ENCODE measurements around the gene DIP2B.

Gene DIP2B

DNA sequence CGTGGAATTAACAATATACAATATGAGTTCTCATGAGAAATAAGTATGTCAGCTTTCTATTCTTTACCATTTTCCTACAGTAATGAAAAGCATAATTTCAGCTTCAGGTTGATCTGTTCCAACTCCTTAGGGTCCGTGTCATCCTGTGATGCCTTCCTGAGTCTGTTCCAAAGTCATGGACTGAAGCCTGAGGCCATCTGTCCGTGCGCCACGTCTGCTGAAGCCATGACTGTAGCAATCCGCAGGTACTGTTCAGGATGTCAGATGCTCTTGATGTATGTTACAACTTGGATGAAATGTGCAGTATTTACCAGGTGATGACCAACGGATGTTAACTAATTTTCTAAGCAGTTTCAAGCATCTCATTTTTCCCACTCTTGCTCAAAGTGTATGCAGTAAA lies 192.1 kb downstream of the DIP2B start:
- H3K27ac ChIP-seq (ENCODE audit: low read depth, low read length) = no peak overlapping the region
- H3K4me3 ChIP-seq (ENCODE audit: low read depth in 1 of 2, low read length in 2 of 2) = no peak overlapping the region
- H3K27me3 ChIP-seq (ENCODE audit: control insufficient read depth in 1 of 2, insufficient read depth in 2 of 2, low read length in 2 of 2) = no peaks in the 10 kb centered on the region
- no peaks in the 10 kb centered on the region for H3K9me3 ChIP-seq (ENCODE audit: low read length)
- peaks cover 57% of the 10 kb centered on the region for H3K36me3 ChIP-seq (ENCODE audit: insufficient read depth, low read length)
- H3K4me1 ChIP-seq (ENCODE audit: insufficient read depth, low read length) = no peaks in the 10 kb centered on the region
- H3K9ac ChIP-seq (ENCODE audit: low read length) = no peak overlapping the region

DNA sequence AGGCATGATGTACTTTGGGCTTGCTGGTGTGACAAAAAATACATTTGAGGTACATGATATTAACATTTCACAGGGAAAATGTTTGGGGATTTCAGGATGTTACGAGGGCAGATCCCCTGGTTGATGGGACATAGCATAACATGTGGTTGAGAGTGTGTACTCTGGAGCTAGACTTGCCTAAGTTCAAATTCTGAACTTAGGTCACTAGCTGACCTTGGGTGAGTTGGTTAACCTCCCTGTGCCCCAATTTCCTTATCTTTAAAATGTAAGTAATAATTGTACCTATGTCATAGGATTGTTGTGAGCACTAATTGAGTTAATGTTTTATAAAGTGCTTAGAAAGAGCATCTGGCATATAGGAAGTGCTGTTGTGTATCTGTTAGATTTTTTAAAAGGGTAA lies 194.4 kb downstream of the DIP2B start:
- Histone ChIP-seq H3K9me3 (ENCODE audit: low read length) (no peaks in the 10 kb centered on the region), H3K27ac (ENCODE audit: low read depth, low read length) (no peak overlapping the region), H3K4me3 (ENCODE audit: low read depth in 1 of 2, low read length in 2 of 2) (no peak overlapping the region), H3K36me3 (ENCODE audit: insufficient read depth, low read length) (peaks cover 54% of the 10 kb centered on the region), H3K9ac (ENCODE audit: low read length) (no peak overlapping the region), H3K4me1 (ENCODE audit: insufficient read depth, low read length) (no peaks in the 10 kb centered on the region), H3K27me3 (ENCODE audit: control insufficient read depth in 1 of 2, insufficient read depth in 2 of 2, low read length in 2 of 2) (no peaks in the 10 kb centered on the region)

DNA sequence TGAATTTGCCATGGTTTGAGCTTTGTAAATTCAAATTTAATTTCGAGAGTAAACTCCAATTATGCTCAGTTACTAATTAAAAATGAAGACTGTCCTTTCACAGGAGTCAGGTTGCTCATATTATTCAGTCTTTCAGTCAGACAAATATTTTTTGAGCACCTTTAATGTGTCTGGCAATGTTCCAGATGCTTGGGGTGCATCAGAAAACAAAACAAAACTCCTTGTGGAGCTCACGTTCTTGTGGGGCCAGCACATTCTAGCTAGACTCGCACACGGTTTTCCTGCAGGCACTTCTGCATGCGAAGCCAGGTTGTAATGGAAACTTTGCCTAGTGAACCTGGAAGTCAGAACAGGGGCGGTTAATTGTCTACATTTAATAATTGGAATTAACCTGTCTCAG lies 195.2 kb downstream of the DIP2B start:
- Histone ChIP-seq H3K9ac (ENCODE audit: low read length) (no peak overlapping the region), H3K4me3 (ENCODE audit: low read depth in 1 of 2, low read length in 2 of 2) (no peak overlapping the region), H3K9me3 (ENCODE audit: low read length) (no peaks in the 10 kb centered on the region), H3K4me1 (ENCODE audit: insufficient read depth, low read length) (no peaks in the 10 kb centered on the region), H3K36me3 (ENCODE audit: insufficient read depth, low read length) (peaks cover 60% of the 10 kb centered on the region), H3K27ac (ENCODE audit: low read depth, low read length) (no peak overlapping the region), H3K27me3 (ENCODE audit: control insufficient read depth in 1 of 2, insufficient read depth in 2 of 2, low read length in 2 of 2) (no peaks in the 10 kb centered on the region)

DNA sequence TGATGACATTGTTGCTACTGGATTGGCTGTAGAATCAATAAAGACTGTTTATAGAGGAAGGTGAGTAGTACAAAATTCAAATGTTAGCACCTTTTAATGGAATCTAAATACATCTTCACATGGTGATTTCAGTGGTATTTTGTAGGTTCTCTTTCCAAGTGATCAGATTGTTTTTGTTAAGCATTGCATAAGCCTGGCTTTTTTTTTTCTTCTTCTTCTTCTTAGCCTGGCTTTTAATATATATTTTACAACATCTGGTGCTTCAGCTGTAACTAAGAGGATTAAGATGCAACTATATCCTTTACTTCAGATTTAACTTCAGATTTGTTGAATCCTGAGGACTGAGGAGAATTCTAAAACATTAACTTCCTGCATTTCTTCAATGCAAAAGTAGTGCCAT lies 201.8 kb downstream of the DIP2B start:
- H3K27ac ChIP-seq (ENCODE audit: low read depth, low read length) = no peak overlapping the region
- no peaks in the 10 kb centered on the region for H3K9me3 ChIP-seq (ENCODE audit: low read length)
- H3K36me3 ChIP-seq (ENCODE audit: insufficient read depth, low read length) = peaks cover 42% of the 10 kb centered on the region
- H3K9ac ChIP-seq (ENCODE audit: low read length) = no peak overlapping the region
- H3K4me1 ChIP-seq (ENCODE audit: insufficient read depth, low read length) = no peaks in the 10 kb centered on the region
- H3K27me3 ChIP-seq (ENCODE audit: control insufficient read depth in 1 of 2, insufficient read depth in 2 of 2, low read length in 2 of 2) = no peaks in the 10 kb centered on the region
- no peak overlapping the region for H3K4me3 ChIP-seq (ENCODE audit: low read depth in 1 of 2, low read length in 2 of 2)

DNA sequence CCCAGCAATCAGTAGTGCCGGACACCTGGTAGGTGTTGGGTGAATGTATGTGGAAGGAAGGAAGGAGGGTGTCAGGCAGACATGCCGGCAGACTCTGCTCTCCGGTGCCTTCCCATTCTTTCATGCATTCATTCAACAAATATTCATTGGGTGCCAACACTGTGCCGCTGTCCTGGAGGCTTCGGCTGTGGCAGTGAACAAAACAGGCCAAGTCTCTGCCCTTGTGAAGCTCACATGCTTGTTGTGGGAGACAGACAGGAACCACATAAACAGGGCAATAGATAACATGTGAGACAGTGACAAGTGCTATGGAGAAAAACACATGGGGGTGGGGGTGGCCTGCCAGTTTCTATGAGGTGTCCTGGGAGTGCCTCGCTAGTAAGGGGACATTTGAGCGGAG lies 202.6 kb downstream of the DIP2B start:
- H3K9me3 ChIP-seq (ENCODE audit: low read length) = no peaks in the 10 kb centered on the region
- no peak overlapping the region for H3K9ac ChIP-seq (ENCODE audit: low read length)
- no peaks in the 10 kb centered on the region for H3K27me3 ChIP-seq (ENCODE audit: control insufficient read depth in 1 of 2, insufficient read depth in 2 of 2, low read length in 2 of 2)
- H3K36me3 ChIP-seq (ENCODE audit: insufficient read depth, low read length) = peaks cover 48% of the 10 kb centered on the region
- no peaks in the 10 kb centered on the region for H3K4me1 ChIP-seq (ENCODE audit: insufficient read depth, low read length)
- no peak overlapping the region for H3K27ac ChIP-seq (ENCODE audit: low read depth, low read length)
- no peak overlapping the region for H3K4me3 ChIP-seq (ENCODE audit: low read depth in 1 of 2, low read length in 2 of 2)

DNA sequence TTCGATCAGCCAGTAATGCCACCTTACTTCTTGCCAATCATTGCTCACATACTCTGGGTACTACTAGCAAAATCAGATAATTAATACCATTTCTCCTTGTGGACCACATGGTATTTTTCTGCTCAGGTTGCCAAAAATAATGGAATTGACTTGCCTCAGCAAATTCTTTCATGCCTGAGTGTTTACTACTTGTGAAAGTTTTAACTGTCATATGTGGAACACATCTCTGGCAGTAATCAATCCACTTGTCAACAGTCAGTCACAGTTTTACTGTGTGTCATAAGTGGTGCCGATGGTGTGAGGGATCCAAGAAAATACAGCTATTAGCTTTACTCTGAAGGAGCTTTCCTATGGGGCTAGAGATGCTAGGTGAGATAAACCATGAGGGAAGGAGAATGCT lies 203.8 kb downstream of the DIP2B start:
- Histone ChIP-seq H3K9me3 (ENCODE audit: low read length) (no peaks in the 10 kb centered on the region), H3K4me3 (ENCODE audit: low read depth in 1 of 2, low read length in 2 of 2) (no peak overlapping the region), H3K4me1 (ENCODE audit: insufficient read depth, low read length) (no peaks in the 10 kb centered on the region), H3K36me3 (ENCODE audit: insufficient read depth, low read length) (peaks cover 48% of the 10 kb centered on the region), H3K9ac (ENCODE audit: low read length) (no peak overlapping the region), H3K27me3 (ENCODE audit: control insufficient read depth in 1 of 2, insufficient read depth in 2 of 2, low read length in 2 of 2) (no peaks in the 10 kb centered on the region), H3K27ac (ENCODE audit: low read depth, low read length) (no peak overlapping the region)

DNA sequence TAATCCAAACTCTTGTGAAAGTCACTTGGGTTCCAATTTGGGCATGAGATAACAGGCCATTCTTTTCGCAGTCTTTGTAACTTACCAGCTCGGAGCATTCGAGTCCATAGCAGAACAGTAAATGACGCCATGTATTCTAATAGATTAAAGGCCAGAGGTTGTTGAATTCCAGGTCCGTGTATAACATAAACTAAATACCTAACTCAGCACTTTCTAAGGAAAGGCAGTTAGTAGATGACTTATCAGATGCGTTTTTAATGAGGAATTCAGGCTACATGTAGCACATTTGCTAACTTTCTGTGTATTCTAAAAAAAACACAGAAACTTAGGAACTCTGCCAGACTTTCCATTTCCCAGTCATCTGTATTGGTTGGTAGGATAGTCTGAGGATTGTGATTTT lies 206.3 kb downstream of the DIP2B start:
- Histone ChIP-seq H3K9me3 (ENCODE audit: low read length) (no peaks in the 10 kb centered on the region), H3K4me3 (ENCODE audit: low read depth in 1 of 2, low read length in 2 of 2) (no peak overlapping the region), H3K36me3 (ENCODE audit: insufficient read depth, low read length) (peaks cover 48% of the 10 kb centered on the region), H3K9ac (ENCODE audit: low read length) (no peak overlapping the region), H3K27me3 (ENCODE audit: control insufficient read depth in 1 of 2, insufficient read depth in 2 of 2, low read length in 2 of 2) (no peaks in the 10 kb centered on the region), H3K27ac (ENCODE audit: low read depth, low read length) (no peak overlapping the region), H3K4me1 (ENCODE audit: insufficient read depth, low read length) (no peaks in the 10 kb centered on the region)

DNA sequence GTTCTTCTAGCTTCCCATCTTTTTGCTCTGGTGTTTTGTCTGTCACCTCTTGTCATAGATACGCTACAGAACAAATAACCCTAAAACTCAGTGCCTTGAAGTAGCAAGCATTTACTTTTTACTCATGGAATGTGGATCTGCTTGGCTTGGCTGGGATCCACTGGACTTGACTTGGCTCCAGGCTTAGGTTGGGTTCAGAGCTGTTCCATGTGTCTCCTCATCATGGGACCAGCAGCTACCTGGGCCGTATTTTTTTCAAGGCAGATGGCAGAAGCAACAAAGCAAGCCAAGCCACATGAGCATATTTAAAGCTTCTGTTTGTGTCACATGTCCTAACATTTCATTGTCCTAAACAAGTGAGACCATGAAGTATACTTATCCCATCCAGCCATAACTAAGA lies 210.4 kb downstream of the DIP2B start:
- Histone ChIP-seq H3K4me1 (ENCODE audit: insufficient read depth, low read length) (no peaks in the 10 kb centered on the region), H3K9me3 (ENCODE audit: low read length) (no peaks in the 10 kb centered on the region), H3K9ac (ENCODE audit: low read length) (no peak overlapping the region), H3K4me3 (ENCODE audit: low read depth in 1 of 2, low read length in 2 of 2) (no peak overlapping the region), H3K27me3 (ENCODE audit: control insufficient read depth in 1 of 2, insufficient read depth in 2 of 2, low read length in 2 of 2) (no peaks in the 10 kb centered on the region), H3K27ac (ENCODE audit: low read depth, low read length) (no peak overlapping the region), H3K36me3 (ENCODE audit: insufficient read depth, low read length) (peaks cover 42% of the 10 kb centered on the region)

DNA sequence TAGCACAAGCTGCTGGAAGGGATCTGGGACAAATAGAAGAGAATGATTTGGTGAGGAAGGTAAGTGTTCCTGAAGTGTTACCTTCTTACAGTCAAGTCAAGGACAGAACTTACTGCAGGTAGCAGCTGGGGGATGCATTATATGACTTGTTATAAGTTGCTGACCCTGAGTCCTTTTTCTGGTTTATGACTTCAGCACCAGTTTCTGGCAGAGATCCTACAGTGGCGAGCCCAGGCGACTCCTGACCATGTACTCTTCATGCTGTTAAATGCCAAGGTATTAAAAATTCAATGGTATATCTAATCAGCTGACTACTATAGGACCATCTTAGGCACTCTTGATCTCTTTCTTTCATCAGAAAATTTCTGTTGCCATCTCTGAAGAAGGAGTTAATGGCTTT lies 214.0 kb downstream of the DIP2B start:
- Histone ChIP-seq H3K9ac (ENCODE audit: low read length) (no peak overlapping the region), H3K4me1 (ENCODE audit: insufficient read depth, low read length) (no peaks in the 10 kb centered on the region), H3K9me3 (ENCODE audit: low read length) (no peaks in the 10 kb centered on the region), H3K27ac (ENCODE audit: low read depth, low read length) (no peak overlapping the region), H3K4me3 (ENCODE audit: low read depth in 1 of 2, low read length in 2 of 2) (no peak overlapping the region), H3K36me3 (ENCODE audit: insufficient read depth, low read length) (peaks cover 59% of the 10 kb centered on the region), H3K27me3 (ENCODE audit: control insufficient read depth in 1 of 2, insufficient read depth in 2 of 2, low read length in 2 of 2) (no peaks in the 10 kb centered on the region)

DNA sequence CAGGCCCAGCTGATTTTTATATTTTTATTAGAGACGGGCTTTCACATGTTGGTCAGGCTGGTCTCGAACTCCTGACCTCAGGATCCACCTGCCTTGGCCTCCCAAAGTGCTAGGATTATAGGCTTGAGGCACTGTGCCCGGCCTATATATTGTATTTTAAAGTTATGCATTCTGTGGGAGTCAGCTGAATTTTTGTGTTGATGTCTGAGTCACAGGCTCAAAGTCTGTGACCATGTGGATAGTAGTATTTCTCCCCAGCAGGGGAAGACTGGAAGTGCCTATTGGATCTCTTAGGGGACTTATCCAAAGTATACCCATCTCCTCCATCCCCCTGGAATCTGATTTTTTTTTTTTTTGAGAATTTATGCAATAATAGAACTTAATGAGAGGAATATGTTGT lies 215.3 kb downstream of the DIP2B start:
- H3K27ac ChIP-seq (ENCODE audit: low read depth, low read length) = no peak overlapping the region
- no peaks in the 10 kb centered on the region for H3K9me3 ChIP-seq (ENCODE audit: low read length)
- H3K4me1 ChIP-seq (ENCODE audit: insufficient read depth, low read length) = no peaks in the 10 kb centered on the region
- peaks cover 63% of the 10 kb centered on the region for H3K36me3 ChIP-seq (ENCODE audit: insufficient read depth, low read length)
- no peak overlapping the region for H3K4me3 ChIP-seq (ENCODE audit: low read depth in 1 of 2, low read length in 2 of 2)
- no peak overlapping the region for H3K9ac ChIP-seq (ENCODE audit: low read length)
- no peaks in the 10 kb centered on the region for H3K27me3 ChIP-seq (ENCODE audit: control insufficient read depth in 1 of 2, insufficient read depth in 2 of 2, low read length in 2 of 2)

DNA sequence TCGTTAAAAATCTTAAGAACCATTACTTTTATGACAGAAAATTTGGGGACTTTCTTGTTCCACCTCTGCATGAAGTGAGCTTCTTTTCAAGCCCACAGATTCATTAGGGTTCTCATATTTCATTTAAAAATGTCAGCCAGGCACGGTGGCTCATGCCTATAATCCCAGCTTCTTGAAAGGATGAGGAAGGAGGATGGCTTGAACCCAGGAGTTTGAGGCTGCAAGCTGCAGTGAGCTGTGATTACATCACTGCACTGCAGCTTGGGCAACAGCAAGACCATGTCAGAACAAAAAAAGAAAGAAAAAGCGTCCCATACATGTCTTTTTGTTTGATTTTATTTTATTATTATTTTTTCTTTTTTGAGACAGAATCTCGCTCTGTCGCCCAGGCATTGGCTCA lies 215.7 kb downstream of the DIP2B start:
- H3K9ac ChIP-seq (ENCODE audit: low read length) = no peak overlapping the region
- H3K4me1 ChIP-seq (ENCODE audit: insufficient read depth, low read length) = no peaks in the 10 kb centered on the region
- H3K4me3 ChIP-seq (ENCODE audit: low read depth in 1 of 2, low read length in 2 of 2) = no peak overlapping the region
- no peak overlapping the region for H3K27ac ChIP-seq (ENCODE audit: low read depth, low read length)
- H3K36me3 ChIP-seq (ENCODE audit: insufficient read depth, low read length) = peaks cover 63% of the 10 kb centered on the region
- no peaks in the 10 kb centered on the region for H3K9me3 ChIP-seq (ENCODE audit: low read length)
- H3K27me3 ChIP-seq (ENCODE audit: control insufficient read depth in 1 of 2, insufficient read depth in 2 of 2, low read length in 2 of 2) = no peaks in the 10 kb centered on the region

DNA sequence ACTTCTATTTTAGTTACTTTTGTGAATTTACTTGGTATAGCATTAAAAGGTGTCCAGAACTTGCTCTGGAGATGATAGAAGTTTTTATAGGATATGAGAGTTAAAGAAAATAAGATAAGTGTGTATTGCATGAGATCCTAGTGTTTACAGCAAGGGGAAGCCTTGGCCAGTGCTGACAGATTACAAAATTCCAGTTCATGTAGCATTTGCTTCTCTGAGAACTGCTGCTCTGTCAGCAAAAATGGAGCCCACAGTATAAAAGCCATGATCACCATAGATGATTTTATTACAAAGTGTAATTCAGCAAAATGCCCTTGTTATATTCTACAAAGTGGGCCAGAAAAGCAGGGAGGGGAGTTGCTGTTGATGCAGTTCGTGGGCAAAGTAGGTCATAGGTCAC lies 219.1 kb downstream of the DIP2B start:
- H3K36me3 ChIP-seq (ENCODE audit: insufficient read depth, low read length) = peaks cover 68% of the 10 kb centered on the region
- no peaks in the 10 kb centered on the region for H3K4me1 ChIP-seq (ENCODE audit: insufficient read depth, low read length)

More for the DNA sequence above, 219.1 kb downstream of the DIP2B start:
- no peak overlapping the region for H3K27ac ChIP-seq (ENCODE audit: low read depth, low read length)
- no peaks in the 10 kb centered on the region for H3K9me3 ChIP-seq (ENCODE audit: low read length)
- H3K4me3 ChIP-seq (ENCODE audit: low read depth in 1 of 2, low read length in 2 of 2) = no peak overlapping the region
- H3K9ac ChIP-seq (ENCODE audit: low read length) = no peak overlapping the region
- no peaks in the 10 kb centered on the region for H3K27me3 ChIP-seq (ENCODE audit: control insufficient read depth in 1 of 2, insufficient read depth in 2 of 2, low read length in 2 of 2)
